Gastroesophageal sphincter (tissue), 4 donors: ENCODE results near the gene ASPA. TPM values are rescaled to one million over a fixed set of nuclear protein-coding genes. Genes with fewer than 3 reads are reported as not detected.

Experiments
- ATAC-seq: fragments of 150-250 bp; one replicate; pipeline ENCODE4 v1.9.1; 2016; ENCODE audit warnings: mild to moderate bottlenecking, moderate library complexity
- H3K27ac ChIP-seq, 4 donors: fragments of 200-600 bp; sonication (generic) in 3 of 4; 1 replicate in 3 of 4; 2 replicates in 1 of 4; pipeline ENCODE4 v1.5.1; 2016 to 2019
- H3K27me3 ChIP-seq: fragments of 200-600 bp; sonication (generic); one replicate; pipeline ENCODE4 v1.5.1; 2019
- H3K36me3 ChIP-seq, 2 donors: fragments of 200-600 bp; sonication (generic); one replicate each; pipeline ENCODE4 v1.5.1; 2019; ENCODE audit warnings: control low read depth in 1 of 2
- H3K4me1 ChIP-seq, 3 donors: fragments of 200-600 bp; sonication (generic); 1 replicate in 2 of 3; 2 replicates in 1 of 3; pipeline ENCODE4 v1.5.1; 2016 to 2019; ENCODE audit warnings: control low read depth in 2 of 3
- H3K4me3 ChIP-seq, 2 donors: fragments of 200-600 bp; sonication (generic); one replicate each; pipeline ENCODE4 v1.5.1; 2019; ENCODE audit warnings: mild to moderate bottlenecking in 1 of 2, moderate library complexity in 1 of 2
- H3K9me3 ChIP-seq, 3 donors: fragments of 200-600 bp; sonication (generic); one replicate each; pipeline ENCODE4 v1.5.1; 2017 to 2019; ENCODE audit warnings: control low read depth in 2 of 3
- EP300 ChIP-seq: sonication (generic); formaldehyde crosslinking; IDR thresholded peaks from one replicate; pipeline ENCODE4 v1.6.1; 2017; ENCODE audit warnings: antibody characterized with exemption, mild to moderate bottlenecking
- POLR2A ChIP-seq, 2 donors: fragments of 450-650 bp; IDR thresholded peaks; one replicate each; pipeline ENCODE4 v1.6.1; 2017; ENCODE audit warnings: antibody characterized with exemption in 2 of 2, mild to moderate bottlenecking in 2 of 2, moderate library complexity in 1 of 2
- POLR2AphosphoS5 ChIP-seq: sonication (generic); formaldehyde crosslinking; IDR thresholded peaks from one replicate; pipeline ENCODE4 v1.6.1; 2017; ENCODE audit warnings: antibody characterized with exemption
- WGBS, 2 donors: methylation state at CpG; one replicate each; pipeline ENCODE4 v1.1.5; 2018; ENCODE audit warnings: low coverage in 1 of 2; 5-methylcytosine and 5-hydroxymethylcytosine counted together
- total RNA-seq, 4 donors: library from RNA; depleted of rRNA; stranded (reverse); fragments of >200 nt; gene quantifications; one replicate each; pipeline ENCODE4 v1.1.0, GENCODE V29; 2016
- TF ChIP-seq, protein P1 (sequence below), 4 experiments: fragments of 200-600 bp in 2 of 4; fragments of 450-650 bp in 2 of 4; sonication (generic) in 1 of 4; IDR thresholded peaks; one replicate each; pipeline ENCODE4 v1.5.1; 2017 to 2019; ENCODE audit warnings: antibody characterized with exemption in 4 of 4, mild to moderate bottlenecking in 2 of 4, moderate library complexity in 2 of 4

The ASPA gene
- total RNA-seq, 4 donors from 2014 or later = 1.4 to 3.4 (median 2.7) TPM

DNA sequence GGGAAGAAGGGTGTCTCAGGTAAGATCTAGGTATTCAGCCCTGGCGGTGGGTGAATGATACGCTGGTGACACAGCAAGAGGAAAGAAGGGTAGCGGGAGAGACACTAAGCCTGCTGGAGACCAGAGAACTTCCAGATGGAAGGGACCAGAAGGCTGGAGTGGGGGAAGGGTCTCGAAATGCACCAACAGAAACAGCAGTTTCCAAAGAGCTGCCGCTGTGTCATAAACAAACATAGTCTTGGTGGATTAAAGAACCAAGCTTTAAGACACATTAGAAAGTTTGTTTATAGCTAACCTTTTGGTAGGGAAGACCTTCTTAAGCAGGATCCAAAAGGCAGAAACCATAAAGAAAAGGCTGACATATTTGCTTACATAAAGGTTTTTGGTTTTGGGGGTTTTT lies 60.9 kb downstream of the ASPA start:
- Histone ChIP-seq H3K27ac (no peak overlapping the region), H3K36me3 (no peaks in the 10 kb centered on the region), H3K4me3 (no peak overlapping the region), H3K27me3 (peaks cover 53% of the 10 kb centered on the region), H3K4me1 (peaks cover 0 to 8% (median 0%) of the 10 kb centered on the region in 3 donors), H3K9me3 (no peaks in the 10 kb centered on the region)
- TF ChIP-seq POLR2AphosphoS5 (no peak), POLR2A (IDR thresholded peaks at IDR 0.05) (no peak), EP300 (no peak)
- TF ChIP-seq, protein P1, sequence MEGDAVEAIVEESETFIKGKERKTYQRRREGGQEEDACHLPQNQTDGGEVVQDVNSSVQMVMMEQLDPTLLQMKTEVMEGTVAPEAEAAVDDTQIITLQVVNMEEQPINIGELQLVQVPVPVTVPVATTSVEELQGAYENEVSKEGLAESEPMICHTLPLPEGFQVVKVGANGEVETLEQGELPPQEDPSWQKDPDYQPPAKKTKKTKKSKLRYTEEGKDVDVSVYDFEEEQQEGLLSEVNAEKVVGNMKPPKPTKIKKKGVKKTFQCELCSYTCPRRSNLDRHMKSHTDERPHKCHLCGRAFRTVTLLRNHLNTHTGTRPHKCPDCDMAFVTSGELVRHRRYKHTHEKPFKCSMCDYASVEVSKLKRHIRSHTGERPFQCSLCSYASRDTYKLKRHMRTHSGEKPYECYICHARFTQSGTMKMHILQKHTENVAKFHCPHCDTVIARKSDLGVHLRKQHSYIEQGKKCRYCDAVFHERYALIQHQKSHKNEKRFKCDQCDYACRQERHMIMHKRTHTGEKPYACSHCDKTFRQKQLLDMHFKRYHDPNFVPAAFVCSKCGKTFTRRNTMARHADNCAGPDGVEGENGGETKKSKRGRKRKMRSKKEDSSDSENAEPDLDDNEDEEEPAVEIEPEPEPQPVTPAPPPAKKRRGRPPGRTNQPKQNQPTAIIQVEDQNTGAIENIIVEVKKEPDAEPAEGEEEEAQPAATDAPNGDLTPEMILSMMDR (IDR thresholded peaks at IDR 0.05) = no peak
- no peak for ATAC-seq
- WGBS, 2 donors = 60 to 68% methylated on average over 3 to 5 of the region's 5 CpGs

DNA sequence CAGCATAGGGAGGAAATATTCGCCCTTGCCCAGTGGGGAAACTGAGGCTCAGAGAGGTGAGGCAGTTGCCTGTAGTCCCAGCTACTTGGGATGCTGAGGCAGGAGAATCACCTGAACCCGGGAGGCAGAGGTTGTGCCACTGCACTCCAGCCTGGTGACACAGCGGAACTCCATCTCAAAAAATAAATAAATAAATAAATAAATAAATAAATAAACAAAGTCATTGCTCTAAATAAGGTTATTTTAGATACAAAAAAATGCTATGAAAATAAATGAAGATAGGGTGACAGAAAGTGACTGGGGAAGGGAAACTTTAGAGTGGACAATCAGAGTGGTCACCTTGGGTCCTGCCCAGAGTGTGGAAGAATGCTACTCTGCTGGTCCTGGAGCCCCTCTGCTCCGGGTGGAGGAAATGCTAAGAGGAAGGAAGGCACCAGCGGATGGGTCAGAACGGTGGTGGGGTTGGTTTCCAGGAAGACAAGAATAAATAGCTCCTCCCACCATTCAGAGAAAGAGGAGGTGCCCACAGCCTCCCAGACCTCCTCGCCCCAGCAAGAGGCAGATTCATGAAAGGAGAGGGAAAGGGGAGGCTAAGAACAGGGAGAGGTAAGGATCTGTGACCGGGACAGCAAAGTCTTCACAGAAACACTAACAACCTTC lies 64.2 kb downstream of the ASPA start:
- WGBS, 2 donors = 65 to 75% methylated on average over 6 to 7 of the region's 8 CpGs
- ATAC-seq = no peak
- Histone ChIP-seq H3K9me3 (no peaks in the 10 kb centered on the region), H3K27ac (no peak overlapping the region), H3K4me3 (no peak overlapping the region), H3K4me1 (peaks cover 0 to 4% (median 0%) of the 10 kb centered on the region in 3 donors), H3K36me3 (no peaks in the 10 kb centered on the region), H3K27me3 (peaks cover 36% of the 10 kb centered on the region)
- TF ChIP-seq EP300 = no peak
- no peak for TF ChIP-seq POLR2A (IDR thresholded peaks at IDR 0.05)
- no peak for TF ChIP-seq POLR2AphosphoS5
- TF ChIP-seq, protein P1 (IDR thresholded peaks at IDR 0.05) = no peak

DNA sequence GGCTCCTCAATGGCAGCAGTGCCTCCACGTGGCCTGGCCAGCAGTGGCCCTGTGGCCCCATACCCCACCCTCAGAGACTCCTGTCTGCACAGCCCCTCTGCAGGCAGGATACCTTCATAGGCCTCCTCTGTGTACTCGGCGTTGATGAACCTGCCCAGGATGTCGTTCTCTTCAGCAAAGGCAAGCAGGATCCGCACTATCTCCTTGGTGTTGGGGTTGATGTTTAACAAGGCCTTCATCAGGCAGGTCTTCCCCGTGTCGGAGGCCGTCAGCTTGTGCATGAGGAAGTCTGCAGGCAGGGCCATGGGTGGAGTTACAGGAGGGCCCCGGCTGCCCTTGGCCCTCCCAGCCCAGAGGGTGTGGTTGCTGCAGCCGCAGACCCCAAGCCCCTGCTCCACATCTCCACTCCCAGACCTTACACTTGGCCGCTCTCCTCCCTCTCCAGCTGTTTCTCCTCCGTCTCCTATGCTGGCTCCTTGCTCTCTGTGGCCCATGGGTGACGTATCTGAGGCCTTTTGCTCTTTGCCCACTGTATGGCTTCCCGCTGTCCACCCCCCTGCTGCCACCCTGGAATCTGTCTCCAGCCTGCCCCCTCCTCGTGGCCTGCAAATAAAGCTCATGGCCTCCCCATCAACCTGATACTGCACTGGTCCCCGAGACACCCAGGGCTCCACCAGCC lies 66.8 kb downstream of the ASPA start:
- Histone ChIP-seq H3K27ac (no peak overlapping the region), H3K9me3 (no peaks in the 10 kb centered on the region), H3K27me3 (peaks cover 15% of the 10 kb centered on the region), H3K36me3 (no peaks in the 10 kb centered on the region), H3K4me3 (no peak overlapping the region), H3K4me1 (no peaks in the 10 kb centered on the region)
- 65 to 80% methylated on average over 1 to 8 of the region's 16 CpGs for WGBS, 2 donors
- no peak for ATAC-seq
- TF ChIP-seq POLR2A (IDR thresholded peaks at IDR 0.05) (no peak), EP300 (no peak), POLR2AphosphoS5 (no peak)
- TF ChIP-seq, protein P1 (IDR thresholded peaks at IDR 0.05) = no peak

DNA sequence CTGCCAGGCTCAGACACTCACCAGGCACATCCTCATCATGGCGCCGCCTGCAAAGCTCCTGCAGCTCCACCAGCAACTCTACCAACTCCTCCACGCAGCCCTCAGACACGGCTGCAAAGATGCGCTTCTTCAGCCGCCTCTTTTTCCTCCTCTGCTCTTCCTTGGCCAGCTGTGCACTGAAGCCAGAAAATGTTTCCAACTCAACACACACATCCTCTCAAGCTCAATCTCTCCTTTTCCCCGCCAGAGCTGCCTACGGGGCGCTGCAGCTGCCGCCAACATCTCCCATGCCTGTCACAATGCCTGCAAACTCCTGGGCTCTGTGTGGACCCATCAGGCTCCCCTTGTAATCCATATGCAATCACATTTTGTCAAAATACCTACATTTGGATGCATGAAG lies 67.7 kb downstream of the ASPA start:
- TF ChIP-seq EP300 = no peak
- TF ChIP-seq, protein P1 (IDR thresholded peaks at IDR 0.05) = no peak
- no peak for TF ChIP-seq POLR2AphosphoS5
- TF ChIP-seq POLR2A (IDR thresholded peaks at IDR 0.05) = no peak
- no peaks in the 10 kb centered on the region for H3K4me1 ChIP-seq
- no peak for ATAC-seq
- no peaks in the 10 kb centered on the region for H3K36me3 ChIP-seq
- 51 to 57% methylated on average over 4 to 7 of the region's 10 CpGs for WGBS, 2 donors
- H3K27ac ChIP-seq = no peak overlapping the region
- no peak overlapping the region for H3K4me3 ChIP-seq
- no peaks in the 10 kb centered on the region for H3K9me3 ChIP-seq
- peaks cover 15% of the 10 kb centered on the region for H3K27me3 ChIP-seq

DNA sequence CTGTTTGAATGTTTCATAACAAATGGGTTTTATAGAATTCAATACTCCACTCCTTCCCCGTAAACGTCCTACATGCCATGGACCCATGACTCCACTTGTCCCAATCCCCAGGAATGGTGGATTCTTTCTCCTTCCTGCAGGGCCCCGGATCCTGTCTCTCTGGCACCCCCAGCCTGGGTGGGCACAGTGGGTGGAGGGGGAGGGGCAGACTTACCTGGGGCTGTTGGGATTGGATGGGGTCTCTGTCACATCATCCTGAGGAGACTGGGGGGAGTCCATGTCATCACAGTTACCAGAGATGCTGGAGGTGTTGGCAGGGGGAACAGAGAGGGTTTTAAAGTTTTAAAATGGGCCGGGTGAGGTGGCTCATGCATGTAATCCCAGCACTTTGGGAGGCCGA lies 68.6 kb downstream of the ASPA start:
- TF ChIP-seq, protein P1 (IDR thresholded peaks at IDR 0.05) = no peak
- no peak for TF ChIP-seq POLR2AphosphoS5
- no peak for TF ChIP-seq POLR2A (IDR thresholded peaks at IDR 0.05)
- no peak for TF ChIP-seq EP300
- WGBS, 2 donors = 66% methylated on average over 3 of the region's 5 CpGs; no CpG with 5 or more reads in 1 of the 2 donors

More for the DNA sequence above, 68.6 kb downstream of the ASPA start:
- Histone ChIP-seq H3K4me3 (no peak overlapping the region), H3K27me3 (peaks cover 15% of the 10 kb centered on the region), H3K9me3 (no peaks in the 10 kb centered on the region), H3K27ac (no peak overlapping the region), H3K4me1 (no peaks in the 10 kb centered on the region), H3K36me3 (no peaks in the 10 kb centered on the region)
- no peak for ATAC-seq
